ENCODE data around the gene SGCD.

DNA sequence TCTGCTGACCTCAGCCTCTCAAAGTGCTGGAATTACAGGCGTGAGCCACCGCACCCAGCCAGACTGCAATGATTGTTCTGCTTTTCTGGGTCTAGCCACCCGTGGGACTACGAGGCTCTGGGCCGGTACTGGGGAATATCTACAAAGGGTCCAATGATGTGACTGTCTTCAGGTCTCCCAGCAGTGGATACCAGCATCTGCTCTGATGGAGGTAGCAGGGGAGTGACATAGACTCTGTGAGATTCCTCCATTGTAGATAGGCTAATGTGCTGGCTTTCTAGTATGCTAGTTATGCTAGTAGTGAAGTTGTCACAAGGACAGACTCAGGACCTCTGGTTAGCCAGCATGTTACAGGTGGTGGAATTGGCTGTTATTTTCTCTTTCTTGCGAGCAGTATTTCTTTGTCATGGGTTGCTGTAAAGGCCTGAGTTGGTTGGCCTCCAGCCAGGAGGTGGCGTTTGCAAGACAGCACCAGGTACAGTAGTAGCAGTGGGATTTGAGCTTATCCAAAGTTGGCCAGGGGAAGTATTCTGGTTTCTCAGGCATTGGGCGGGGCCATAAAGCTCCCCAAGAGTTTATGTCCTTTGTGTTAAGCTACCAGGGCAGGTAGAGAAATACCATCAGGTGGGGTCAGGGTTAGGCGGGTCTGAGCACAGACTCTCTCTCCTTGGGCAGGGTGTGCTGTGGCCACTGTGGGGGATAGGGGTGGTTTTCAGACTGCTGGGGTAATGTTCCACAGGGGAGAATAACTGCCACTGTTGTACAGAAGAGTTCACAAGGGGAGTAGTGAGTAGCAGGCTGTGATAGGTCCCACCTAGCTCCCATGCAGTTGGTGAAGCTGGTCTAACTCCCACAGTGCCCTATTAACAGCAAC, 105.2 kb downstream of the SGCD start:
- TF ChIP-seq TAF1 (IDR thresholded peaks at IDR 0.05; ENCODE audit: borderline replicate concordance, insufficient read depth, low read length), result no peak
- no peak for TF ChIP-seq POLR2AphosphoS5 (IDR thresholded peaks at IDR 0.05; ENCODE audit: low read depth, low read length)
- TF ChIP-seq, protein P1, sequence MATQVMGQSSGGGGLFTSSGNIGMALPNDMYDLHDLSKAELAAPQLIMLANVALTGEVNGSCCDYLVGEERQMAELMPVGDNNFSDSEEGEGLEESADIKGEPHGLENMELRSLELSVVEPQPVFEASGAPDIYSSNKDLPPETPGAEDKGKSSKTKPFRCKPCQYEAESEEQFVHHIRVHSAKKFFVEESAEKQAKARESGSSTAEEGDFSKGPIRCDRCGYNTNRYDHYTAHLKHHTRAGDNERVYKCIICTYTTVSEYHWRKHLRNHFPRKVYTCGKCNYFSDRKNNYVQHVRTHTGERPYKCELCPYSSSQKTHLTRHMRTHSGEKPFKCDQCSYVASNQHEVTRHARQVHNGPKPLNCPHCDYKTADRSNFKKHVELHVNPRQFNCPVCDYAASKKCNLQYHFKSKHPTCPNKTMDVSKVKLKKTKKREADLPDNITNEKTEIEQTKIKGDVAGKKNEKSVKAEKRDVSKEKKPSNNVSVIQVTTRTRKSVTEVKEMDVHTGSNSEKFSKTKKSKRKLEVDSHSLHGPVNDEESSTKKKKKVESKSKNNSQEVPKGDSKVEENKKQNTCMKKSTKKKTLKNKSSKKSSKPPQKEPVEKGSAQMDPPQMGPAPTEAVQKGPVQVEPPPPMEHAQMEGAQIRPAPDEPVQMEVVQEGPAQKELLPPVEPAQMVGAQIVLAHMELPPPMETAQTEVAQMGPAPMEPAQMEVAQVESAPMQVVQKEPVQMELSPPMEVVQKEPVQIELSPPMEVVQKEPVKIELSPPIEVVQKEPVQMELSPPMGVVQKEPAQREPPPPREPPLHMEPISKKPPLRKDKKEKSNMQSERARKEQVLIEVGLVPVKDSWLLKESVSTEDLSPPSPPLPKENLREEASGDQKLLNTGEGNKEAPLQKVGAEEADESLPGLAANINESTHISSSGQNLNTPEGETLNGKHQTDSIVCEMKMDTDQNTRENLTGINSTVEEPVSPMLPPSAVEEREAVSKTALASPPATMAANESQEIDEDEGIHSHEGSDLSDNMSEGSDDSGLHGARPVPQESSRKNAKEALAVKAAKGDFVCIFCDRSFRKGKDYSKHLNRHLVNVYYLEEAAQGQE (IDR thresholded peaks at IDR 0.05; ENCODE audit: insufficient read depth in 1 of 2, low read depth in 2 of 2, low read length in 2 of 2), result no peak
- TF ChIP-seq SIN3A (IDR thresholded peaks at IDR 0.05; ENCODE audit: borderline replicate concordance, insufficient read depth, low read length), result no peak
